ENCODE data around the gene ST6GAL1.

ST6GAL1 gene

DNA sequence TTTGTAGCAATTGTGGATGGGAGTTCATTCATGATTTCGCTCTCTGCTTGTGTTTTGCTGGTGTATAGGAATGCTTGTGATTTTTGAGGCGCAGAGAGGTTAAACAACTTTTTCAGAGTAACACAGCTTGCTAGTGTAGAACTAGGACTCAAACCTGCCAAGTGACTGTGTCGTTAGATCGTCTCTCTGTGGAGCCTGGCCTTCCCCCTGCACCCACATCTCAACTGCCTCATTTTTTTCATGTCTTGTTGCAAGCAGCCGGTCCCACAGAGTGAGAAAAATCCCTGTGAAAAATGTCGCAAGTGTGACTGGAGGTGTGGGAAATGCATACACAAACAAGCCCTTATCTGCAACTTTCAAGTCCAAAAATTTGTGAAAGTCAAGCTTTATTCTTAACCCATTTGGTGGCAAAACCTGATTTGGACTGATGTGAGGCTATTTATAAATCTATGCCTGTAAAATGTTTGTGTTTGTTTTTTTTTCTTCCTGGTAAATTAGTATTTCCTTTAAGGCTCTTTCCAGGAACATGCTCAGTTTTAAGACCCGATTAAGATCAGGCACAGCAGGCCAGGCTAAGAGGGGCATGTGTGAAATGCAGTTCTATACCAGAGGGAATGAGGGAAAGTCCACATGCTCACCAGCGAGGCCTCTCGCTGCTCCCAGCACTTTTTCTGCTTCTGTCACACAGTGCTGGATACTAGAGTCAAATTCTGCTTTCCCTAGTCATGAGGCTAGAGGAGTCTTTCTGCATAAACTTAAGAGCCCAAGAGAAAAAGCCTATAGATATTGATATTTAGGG is 25.8 kb downstream of the ST6GAL1 start:
- no peaks in the 10 kb centered on the region for H3K27me3 ChIP-seq
- no peaks in the 10 kb centered on the region for H3K9me3 ChIP-seq
- H3K4me1 ChIP-seq = no peaks in the 10 kb centered on the region
- H3K4me3 ChIP-seq (ENCODE audit: low read depth, low read length) = no peak overlapping the region
- TF ChIP-seq, protein P1, sequence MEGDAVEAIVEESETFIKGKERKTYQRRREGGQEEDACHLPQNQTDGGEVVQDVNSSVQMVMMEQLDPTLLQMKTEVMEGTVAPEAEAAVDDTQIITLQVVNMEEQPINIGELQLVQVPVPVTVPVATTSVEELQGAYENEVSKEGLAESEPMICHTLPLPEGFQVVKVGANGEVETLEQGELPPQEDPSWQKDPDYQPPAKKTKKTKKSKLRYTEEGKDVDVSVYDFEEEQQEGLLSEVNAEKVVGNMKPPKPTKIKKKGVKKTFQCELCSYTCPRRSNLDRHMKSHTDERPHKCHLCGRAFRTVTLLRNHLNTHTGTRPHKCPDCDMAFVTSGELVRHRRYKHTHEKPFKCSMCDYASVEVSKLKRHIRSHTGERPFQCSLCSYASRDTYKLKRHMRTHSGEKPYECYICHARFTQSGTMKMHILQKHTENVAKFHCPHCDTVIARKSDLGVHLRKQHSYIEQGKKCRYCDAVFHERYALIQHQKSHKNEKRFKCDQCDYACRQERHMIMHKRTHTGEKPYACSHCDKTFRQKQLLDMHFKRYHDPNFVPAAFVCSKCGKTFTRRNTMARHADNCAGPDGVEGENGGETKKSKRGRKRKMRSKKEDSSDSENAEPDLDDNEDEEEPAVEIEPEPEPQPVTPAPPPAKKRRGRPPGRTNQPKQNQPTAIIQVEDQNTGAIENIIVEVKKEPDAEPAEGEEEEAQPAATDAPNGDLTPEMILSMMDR (IDR thresholded peaks at IDR 0.05; ENCODE audit: low read depth, low read length) = no peak
- no peaks in the 10 kb centered on the region for H3K36me3 ChIP-seq
- DNase-seq = no peak

DNA sequence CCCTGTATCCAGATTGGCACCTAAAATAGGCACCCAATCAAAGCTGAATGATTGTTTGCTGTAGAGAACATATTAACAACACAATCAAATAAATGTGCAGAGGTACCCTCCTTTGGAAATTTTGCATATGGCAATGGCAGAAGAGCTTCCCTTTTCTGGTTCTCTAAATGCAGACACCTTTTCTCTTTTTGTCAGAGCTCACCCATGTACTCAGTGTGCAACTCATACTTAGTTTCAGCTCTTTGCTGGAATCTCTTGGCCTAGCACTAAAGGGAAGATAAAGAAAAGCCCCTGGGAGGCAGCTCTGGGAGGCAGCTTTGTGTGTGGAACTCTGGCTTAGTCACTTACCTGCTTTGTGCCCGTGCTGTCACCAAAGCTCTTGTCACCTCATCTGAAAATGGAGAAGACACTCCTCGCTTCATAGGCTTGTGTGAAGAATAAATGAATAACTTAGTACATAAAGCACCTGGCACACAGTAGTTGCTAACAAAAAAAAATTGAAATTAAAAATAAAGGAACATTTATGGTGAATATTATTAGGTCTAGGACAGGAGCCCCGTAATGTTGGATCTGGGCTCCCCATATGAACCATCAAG is 28.8 kb downstream of the ST6GAL1 start:
- H3K9me3 ChIP-seq = no peaks in the 10 kb centered on the region
- peaks cover 3% of the 10 kb centered on the region; the same call in 1 of the 2 replicates for H3K36me3 ChIP-seq
- no peaks in the 10 kb centered on the region for H3K4me1 ChIP-seq
- H3K27me3 ChIP-seq = no peaks in the 10 kb centered on the region
- no peak overlapping the region for H3K4me3 ChIP-seq (ENCODE audit: low read depth, low read length)
- TF ChIP-seq, protein P1 (IDR thresholded peaks at IDR 0.05; ENCODE audit: low read depth, low read length) = no peak
- no peak for DNase-seq

DNA sequence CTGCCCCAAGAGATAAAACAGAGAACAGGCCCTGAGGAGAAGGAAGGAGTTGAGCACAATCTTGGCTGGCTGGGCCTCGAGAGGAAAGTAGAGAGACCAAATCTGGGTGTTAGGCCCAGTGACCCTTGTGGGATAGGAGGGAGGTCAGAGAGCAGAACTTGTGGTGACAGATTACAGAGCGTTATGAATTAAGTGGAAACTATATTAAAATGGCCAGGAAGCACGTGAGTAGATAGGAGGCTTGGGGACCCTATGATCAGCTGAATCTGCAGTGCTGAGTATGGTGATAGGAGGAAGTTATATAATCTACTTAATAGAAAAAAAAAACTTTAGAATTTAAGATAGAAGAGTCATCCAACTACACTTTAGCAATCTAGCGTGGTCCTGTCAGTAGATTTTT is 30.0 kb downstream of the ST6GAL1 start:
- H3K4me1 ChIP-seq = no peaks in the 10 kb centered on the region
- H3K9me3 ChIP-seq = no peaks in the 10 kb centered on the region
- H3K27me3 ChIP-seq = no peaks in the 10 kb centered on the region
- H3K4me3 ChIP-seq (ENCODE audit: low read depth, low read length) = no peak overlapping the region
- no peak for DNase-seq
- TF ChIP-seq, protein P1 (IDR thresholded peaks at IDR 0.05; ENCODE audit: low read depth, low read length) = no peak
- H3K36me3 ChIP-seq = peaks cover 3% of the 10 kb centered on the region; the same call in 1 of the 2 replicates

DNA sequence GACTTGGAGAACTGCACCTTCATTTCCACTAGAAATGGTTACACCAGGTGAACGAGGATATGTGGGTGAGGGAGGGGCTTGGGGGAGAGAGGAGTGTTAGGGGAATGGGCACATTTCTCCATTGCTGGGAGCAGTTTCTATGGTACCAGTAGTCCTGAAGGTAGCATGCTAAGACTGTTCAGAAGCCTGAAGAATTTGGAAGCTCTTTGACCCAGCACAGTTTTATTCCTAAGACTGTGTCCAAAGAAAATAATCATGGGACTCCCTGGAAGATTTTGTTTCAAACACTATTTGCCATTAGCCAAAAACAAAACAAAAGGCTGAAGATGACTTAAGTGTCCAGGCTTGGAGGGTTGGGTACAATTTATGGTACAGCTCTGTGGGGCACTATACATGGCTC is 32.1 kb downstream of the ST6GAL1 start:
- Histone ChIP-seq H3K4me1 (no peaks in the 10 kb centered on the region), H3K9me3 (no peaks in the 10 kb centered on the region), H3K36me3 (peaks cover 3% of the 10 kb centered on the region; the same call in 1 of the 2 replicates), H3K4me3 (ENCODE audit: low read depth, low read length) (no peak overlapping the region), H3K27me3 (no peaks in the 10 kb centered on the region)
- DNase-seq = no peak
- TF ChIP-seq, protein P1 (IDR thresholded peaks at IDR 0.05; ENCODE audit: low read depth, low read length) = no peak

DNA sequence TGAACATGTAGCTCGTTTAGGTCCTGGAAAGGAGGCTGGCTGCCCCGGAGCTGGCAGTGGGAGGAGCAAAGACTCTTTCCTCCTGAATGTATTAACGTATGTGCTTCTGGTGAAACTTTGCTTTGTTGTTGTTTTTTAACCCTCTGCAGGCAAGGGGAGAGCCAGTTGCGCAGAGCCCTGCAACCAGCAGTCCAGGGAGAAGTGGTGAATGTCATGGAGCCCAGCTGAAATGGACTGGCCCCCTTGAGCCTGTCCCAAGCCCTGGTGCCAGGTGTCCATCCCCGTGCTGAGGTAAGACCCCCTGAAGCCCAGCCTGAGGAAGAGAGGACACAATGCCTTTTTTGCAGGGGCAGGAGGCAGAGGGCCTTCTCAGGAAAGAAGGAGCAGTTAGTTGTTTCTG is 33.3 kb downstream of the ST6GAL1 start:
- no peaks in the 10 kb centered on the region for H3K4me1 ChIP-seq
- TF ChIP-seq, protein P1 (IDR thresholded peaks at IDR 0.05; ENCODE audit: low read depth, low read length) = no peak
- no peaks in the 10 kb centered on the region for H3K9me3 ChIP-seq
- H3K27me3 ChIP-seq = no peaks in the 10 kb centered on the region
- peaks cover 6% of the 10 kb centered on the region; the same call in 1 of the 2 replicates for H3K36me3 ChIP-seq
- no peak for DNase-seq
- H3K4me3 ChIP-seq (ENCODE audit: low read depth, low read length) = no peak overlapping the region

DNA sequence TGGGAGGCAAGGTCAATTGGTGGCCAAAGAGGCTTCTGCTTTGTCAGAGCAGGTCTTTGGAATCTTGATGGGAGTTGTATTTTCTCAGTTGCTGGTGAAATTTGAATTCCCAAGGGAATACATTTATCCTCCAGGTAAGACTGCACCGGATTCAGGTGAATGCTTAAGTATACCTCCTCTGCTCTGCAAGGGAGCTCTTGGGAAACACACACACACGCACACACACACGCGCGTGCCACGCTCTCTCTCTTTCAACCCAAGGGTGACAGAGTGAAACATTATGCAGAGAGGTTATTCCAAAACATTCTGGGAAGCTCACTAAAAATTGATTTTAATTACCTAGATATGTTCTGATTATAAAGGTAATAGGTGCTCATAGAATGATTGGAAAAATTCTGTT is 33.7 kb downstream of the ST6GAL1 start:
- Histone ChIP-seq H3K4me1 (no peaks in the 10 kb centered on the region), H3K27me3 (no peaks in the 10 kb centered on the region), H3K9me3 (no peaks in the 10 kb centered on the region), H3K4me3 (ENCODE audit: low read depth, low read length) (no peak overlapping the region), H3K36me3 (peaks cover 6% of the 10 kb centered on the region; the same call in 1 of the 2 replicates)
- no peak for DNase-seq
- TF ChIP-seq, protein P1 (IDR thresholded peaks at IDR 0.05; ENCODE audit: low read depth, low read length) = no peak

Data from BE2C (cell line).